Activated CD4-positive, alpha-beta T cell treated with anti-CD3 and anti-CD28 coated beads for 36 hours (primary cell): ENCODE results near the gene PLEKHA5. TPM values are rescaled to one million over a fixed set of nuclear protein-coding genes. Genes with fewer than 3 reads are reported as not detected.

Experiments used
- ATAC-seq: fragments of 200-7000 bp; cut with Tn5 transposase; one replicate; pipeline ENCODE4 v1.10.0; 2021; ENCODE audit warnings: mild to moderate bottlenecking, moderate library complexity
- CTCF ChIA-PET: fragments of 350-600 bp; sonication (Branson Sonifier 250); formaldehyde crosslinking; loops from one replicate; lab custom pipeline; 2021; ENCODE audit warnings: antibody characterized with exemption; lab: Charles Lee
- POLR2A ChIA-PET: fragments of 350-600 bp; sonication (Branson Sonifier 250); formaldehyde crosslinking; loops from one replicate; lab custom pipeline; 2021; ENCODE audit warnings: antibody characterized with exemption, inconsistent platforms; lab: Charles Lee
- DNase-seq: peaks from one replicate; pipeline ENCODE4 v3.0.0-alpha.2; 2020
- H3K27ac Mint-ChIP-seq: one replicate; pipeline ENCODE4 v1.8.0; 2021; ENCODE audit warnings: mixed read lengths
- H3K27me3 Mint-ChIP-seq: one replicate; pipeline ENCODE4 v1.8.0; 2021; ENCODE audit warnings: mixed read lengths
- H3K36me3 Mint-ChIP-seq: one replicate; pipeline ENCODE4 v1.8.0; 2021; ENCODE audit warnings: low read depth, mixed read lengths
- H3K4me1 Mint-ChIP-seq: one replicate; pipeline ENCODE4 v1.8.0; 2021; ENCODE audit warnings: mixed read lengths
- H3K4me3 Mint-ChIP-seq: one replicate; pipeline ENCODE4 v1.8.0; 2021; ENCODE audit warnings: mild to moderate bottlenecking, moderate library complexity, mixed read lengths
- H3K9me3 Mint-ChIP-seq: one replicate; pipeline ENCODE4 v1.8.0; 2021; ENCODE audit warnings: low read depth, mixed read lengths
- intact Hi-C, 2 experiments: fragments of 100-400 bp; cut with DNase I in 1 of 2; cut with micrococcal nuclease in 1 of 2; formaldehyde crosslinking; loops; one replicate each; pipeline versions ENCODE4 v1.14.2 to v1.15.1; 2022 to 2024; cut with DNase I, micrococcal nuclease
- total RNA-seq, 2 experiments: library from RNA; stranded (reverse); gene quantifications; one replicate each; pipeline ENCODE4 v1.2.3, GENCODE V29; 2021

Gene PLEKHA5
- total RNA-seq, 2 experiments from 2014 or later: 4.5 to 5.7 TPM

DNA sequence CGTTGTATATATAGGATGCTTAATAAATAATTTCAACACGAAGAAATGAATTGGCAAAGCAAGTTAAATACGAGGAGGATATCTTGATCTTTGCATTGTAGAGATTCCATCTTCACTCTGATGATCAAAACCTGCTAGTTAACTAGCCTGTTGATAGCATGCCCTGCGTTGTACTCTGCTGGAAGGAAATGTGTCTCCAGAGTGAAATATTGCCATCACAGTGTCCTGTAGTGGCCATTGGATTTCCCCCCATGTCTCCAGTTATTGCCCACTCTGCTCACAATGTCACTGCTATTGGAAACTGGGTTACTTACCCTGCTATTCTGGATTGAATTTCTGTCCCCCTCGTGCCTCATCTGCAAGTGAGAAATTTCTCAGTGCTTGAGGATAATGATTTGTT is 109.6 kb downstream of the PLEKHA5 start:
- H3K36me3 Mint-ChIP-seq: no peaks in the 10 kb centered on the region
- POLR2A ChIA-PET: no interaction called here

DNA sequence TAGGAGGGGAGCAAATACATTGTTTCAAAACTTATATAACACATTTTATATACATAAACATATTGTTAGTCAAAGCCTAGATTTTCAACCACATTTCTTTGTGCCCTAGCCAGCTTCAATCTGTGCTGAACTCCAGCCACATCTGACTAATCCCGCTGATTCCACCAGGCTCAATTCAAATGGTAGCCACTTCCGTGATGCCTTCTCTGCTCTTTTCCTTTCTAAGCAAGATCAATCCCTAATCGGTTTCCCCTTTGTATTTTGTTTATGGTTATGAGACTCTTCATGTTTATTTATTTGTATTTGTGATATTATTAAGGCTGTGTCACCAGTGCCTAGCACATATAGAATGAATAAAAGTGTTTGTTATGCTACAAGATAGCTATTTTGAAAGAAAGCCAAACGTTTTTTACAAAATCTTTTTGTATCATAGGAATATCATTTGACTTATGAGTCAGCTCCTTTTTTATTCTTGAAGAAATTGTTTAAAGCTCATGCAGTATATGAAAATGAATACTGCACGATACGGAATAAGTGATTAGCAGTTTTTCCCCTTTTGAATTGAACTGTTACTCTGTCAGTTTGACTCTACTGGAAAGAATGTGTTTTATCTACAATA is 110.2 kb downstream of the PLEKHA5 start:
- Mint-ChIP-seq H3K27me3 (no peaks in the 10 kb centered on the region), H3K9me3 (no peaks in the 10 kb centered on the region), H3K4me1 (peaks cover 10% of the 10 kb centered on the region), H3K27ac (no peak overlapping the region), H3K36me3 (no peaks in the 10 kb centered on the region), H3K4me3 (no peak overlapping the region)
- ChIA-PET CTCF (no interaction called here), POLR2A (no interaction called here)
- intact Hi-C loops: no loop called here
- DNase-seq (no peak), ATAC-seq (no peak)

More for the DNA sequence above, 109.6 kb downstream of the PLEKHA5 start:
- Mint-ChIP-seq H3K27me3 (no peaks in the 10 kb centered on the region), H3K9me3 (no peaks in the 10 kb centered on the region), H3K27ac (no peak overlapping the region), H3K4me3 (no peak overlapping the region), H3K4me1 (peaks cover 10% of the 10 kb centered on the region)
- CTCF ChIA-PET: no interaction called here
- DNase-seq (no peak), ATAC-seq (no peak)
- intact Hi-C loops: no loop called here

DNA sequence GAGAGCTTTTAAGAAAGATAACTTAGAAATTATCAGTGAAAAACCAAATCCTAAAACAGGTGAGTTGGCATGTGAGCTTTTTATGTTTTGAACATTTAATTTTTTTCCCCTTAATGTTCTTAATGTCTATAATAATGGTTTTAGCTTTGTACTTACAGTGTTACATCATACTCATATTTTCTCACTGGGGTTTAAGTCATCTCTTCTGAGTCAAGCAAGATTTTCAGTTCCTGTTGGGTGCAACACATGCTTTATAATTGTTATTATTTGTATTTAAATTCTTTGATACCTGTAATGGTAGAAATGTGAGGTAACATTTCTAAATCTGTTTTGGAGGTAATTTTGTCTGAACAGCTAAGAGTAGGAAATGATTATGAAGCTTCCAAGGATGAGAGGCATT is 113.0 kb downstream of the PLEKHA5 start:
- CTCF ChIA-PET: interaction anchor here (0.7 kb wide), 1 partner anchor 20 kb away, joined by 3 read pairs; no protein-coding TSS in a partner anchor
- no peak for ATAC-seq
- H3K27me3 Mint-ChIP-seq: no peaks in the 10 kb centered on the region
- POLR2A ChIA-PET: no interaction called here
- intact Hi-C loops: no loop called here
- H3K9me3 Mint-ChIP-seq: no peaks in the 10 kb centered on the region
- H3K4me1 Mint-ChIP-seq: peaks cover 10% of the 10 kb centered on the region
- DNase-seq: no peak
- no peaks in the 10 kb centered on the region for H3K36me3 Mint-ChIP-seq
- H3K27ac Mint-ChIP-seq: no peak overlapping the region
- H3K4me3 Mint-ChIP-seq: no peak overlapping the region

DNA sequence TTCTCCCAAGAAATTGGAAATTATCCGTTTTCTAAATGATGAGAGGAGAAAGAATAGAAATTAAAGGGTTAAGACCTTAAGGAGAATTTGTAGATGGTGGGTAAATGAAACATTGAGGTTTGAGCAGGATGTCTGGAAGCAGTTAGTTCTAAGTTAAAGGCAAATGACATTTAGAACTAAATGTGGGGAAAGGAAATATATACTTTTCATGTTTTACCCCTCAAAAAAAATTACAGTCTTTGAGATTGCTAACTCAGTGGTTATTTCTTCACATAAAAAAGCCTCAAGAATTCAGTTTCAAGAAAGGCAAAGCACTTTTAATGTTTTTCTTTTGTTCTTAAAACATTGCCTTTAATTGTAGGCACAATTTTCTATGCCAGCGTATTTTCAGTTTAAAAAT is 114.0 kb downstream of the PLEKHA5 start:
- peaks cover 8% of the 10 kb centered on the region for H3K4me1 Mint-ChIP-seq
- POLR2A ChIA-PET: no interaction called here

DNA sequence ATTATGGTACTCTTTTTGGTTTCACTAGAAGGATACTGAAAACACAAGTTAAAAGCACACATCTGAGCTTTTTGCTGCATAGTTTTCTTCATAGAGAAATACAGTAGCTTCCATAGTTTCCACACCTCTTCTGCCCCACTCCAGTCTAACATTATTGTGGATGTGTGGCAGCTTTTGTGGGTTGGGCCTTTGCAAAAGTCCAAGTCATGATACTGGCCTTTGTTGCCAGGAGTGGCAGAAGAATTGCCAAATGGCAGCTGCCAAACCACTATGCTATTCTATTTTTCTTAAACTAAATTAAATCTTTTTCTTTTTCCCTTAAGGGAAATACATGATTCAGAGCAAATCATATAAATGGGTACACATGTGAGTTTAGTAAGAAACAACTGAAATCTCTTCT is 114.8 kb downstream of the PLEKHA5 start:
- no peaks in the 10 kb centered on the region for H3K36me3 Mint-ChIP-seq
- DNase-seq (no peak), ATAC-seq (no peak)
- H3K4me3 Mint-ChIP-seq: no peak overlapping the region
- POLR2A ChIA-PET: no interaction called here
- no peaks in the 10 kb centered on the region for H3K27me3 Mint-ChIP-seq
- intact Hi-C loops: no loop called here
- no peak overlapping the region for H3K27ac Mint-ChIP-seq
- H3K4me1 Mint-ChIP-seq: peaks cover 7% of the 10 kb centered on the region
- no peaks in the 10 kb centered on the region for H3K9me3 Mint-ChIP-seq
- CTCF ChIA-PET: interaction anchor here (0.5 kb wide), 1 partner anchor 131 kb away, joined by 3 read pairs; no protein-coding TSS in a partner anchor

More for the DNA sequence above, 114.0 kb downstream of the PLEKHA5 start:
- no peaks in the 10 kb centered on the region for H3K36me3 Mint-ChIP-seq
- no peak for ATAC-seq
- H3K27me3 Mint-ChIP-seq: no peaks in the 10 kb centered on the region
- H3K9me3 Mint-ChIP-seq: no peaks in the 10 kb centered on the region
- CTCF ChIA-PET: interaction anchor here (0.5 kb wide), 1 partner anchor 132 kb away, joined by 3 read pairs; no protein-coding TSS in a partner anchor
- no peak overlapping the region for H3K27ac Mint-ChIP-seq
- no peak for DNase-seq
- intact Hi-C loops: no loop called here
- H3K4me3 Mint-ChIP-seq: no peak overlapping the region

DNA sequence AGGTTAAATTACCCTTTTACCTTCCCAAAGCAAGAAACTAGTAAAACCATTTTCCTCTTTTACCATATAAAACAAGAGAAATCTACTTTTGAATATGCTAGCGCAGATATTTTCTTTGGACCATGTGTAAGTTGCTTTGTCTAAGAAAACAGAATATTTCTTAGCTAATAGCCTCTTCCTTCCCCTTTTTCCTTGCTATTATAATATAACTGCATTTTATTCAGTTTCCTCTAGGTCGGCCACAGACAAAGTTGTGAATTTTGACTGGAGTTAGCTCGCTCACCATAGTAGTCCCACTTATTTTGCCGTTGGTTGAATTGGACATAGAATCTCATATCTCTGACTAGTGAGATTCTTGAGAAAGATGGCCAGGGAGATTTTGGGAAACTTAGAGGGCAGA is 115.6 kb downstream of the PLEKHA5 start:
- no peaks in the 10 kb centered on the region for H3K27me3 Mint-ChIP-seq
- no peaks in the 10 kb centered on the region for H3K36me3 Mint-ChIP-seq
- DNase-seq: no peak
- ChIA-PET POLR2A (no interaction called here), CTCF (no interaction called here)
- H3K4me3 Mint-ChIP-seq: no peak overlapping the region
- H3K9me3 Mint-ChIP-seq: no peaks in the 10 kb centered on the region
- H3K27ac Mint-ChIP-seq: no peak overlapping the region
- peaks cover 7% of the 10 kb centered on the region for H3K4me1 Mint-ChIP-seq
- intact Hi-C loops: no loop called here
- no peak for ATAC-seq

DNA sequence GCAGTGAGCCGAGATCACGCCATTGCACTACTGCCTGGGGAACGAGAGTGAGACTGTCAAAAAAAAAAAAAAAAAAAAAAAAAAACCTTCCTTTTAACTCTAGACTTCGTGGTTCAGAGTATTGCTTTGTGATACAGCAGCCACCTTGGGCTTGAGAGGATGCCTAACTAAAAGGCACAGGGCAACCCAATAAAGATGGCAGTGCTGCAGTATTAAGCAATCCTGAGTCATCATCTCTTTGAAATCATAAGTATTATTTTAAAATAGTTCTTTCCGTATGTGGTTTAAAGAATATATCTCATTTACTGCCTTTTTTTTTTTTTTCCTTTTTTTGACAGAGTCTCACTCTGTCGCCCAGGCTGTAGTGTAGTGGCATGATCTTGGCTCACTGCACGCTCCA is 116.1 kb downstream of the PLEKHA5 start:
- Mint-ChIP-seq H3K4me1 (peaks cover 7% of the 10 kb centered on the region), H3K27ac (no peak overlapping the region), H3K4me3 (no peak overlapping the region), H3K27me3 (no peaks in the 10 kb centered on the region), H3K9me3 (no peaks in the 10 kb centered on the region), H3K36me3 (no peaks in the 10 kb centered on the region)
- ChIA-PET CTCF (no interaction called here), POLR2A (no interaction called here)
- intact Hi-C loops: no loop called here
- DNase-seq (no peak), ATAC-seq (no peak)

DNA sequence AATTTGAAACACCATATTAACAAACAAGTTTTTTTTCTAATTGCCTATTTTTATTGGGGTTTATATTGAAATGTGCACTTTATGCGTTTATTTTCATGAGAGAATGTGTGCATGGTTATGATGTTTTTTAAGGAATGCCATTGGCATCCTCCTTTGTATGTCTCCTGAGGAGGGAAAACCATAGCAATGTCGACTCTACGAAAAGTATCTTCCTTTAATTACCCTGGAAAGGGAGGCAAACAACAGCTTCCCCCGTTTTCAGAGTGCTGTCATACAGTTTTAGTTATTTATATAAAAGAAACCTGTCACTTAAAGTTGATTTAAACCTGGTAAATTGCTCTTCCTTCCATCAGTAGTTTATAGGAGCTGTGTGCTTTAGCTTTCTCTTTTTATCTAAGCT is 117.4 kb downstream of the PLEKHA5 start:
- ChIA-PET POLR2A (no interaction called here), CTCF (interaction anchor here (1.2 kb wide), 2 partner anchors 11 to 13 kb away, joined by 3 to 6 read pairs; no protein-coding TSS in a partner anchor)
- no peaks in the 10 kb centered on the region for H3K27me3 Mint-ChIP-seq
- no peaks in the 10 kb centered on the region for H3K36me3 Mint-ChIP-seq
- no peak overlapping the region for H3K4me3 Mint-ChIP-seq
- peaks cover 7% of the 10 kb centered on the region for H3K4me1 Mint-ChIP-seq
- DNase-seq (no peak), ATAC-seq (no peak)
- intact Hi-C loops: no loop called here
- no peak overlapping the region for H3K27ac Mint-ChIP-seq
- H3K9me3 Mint-ChIP-seq: no peaks in the 10 kb centered on the region

DNA sequence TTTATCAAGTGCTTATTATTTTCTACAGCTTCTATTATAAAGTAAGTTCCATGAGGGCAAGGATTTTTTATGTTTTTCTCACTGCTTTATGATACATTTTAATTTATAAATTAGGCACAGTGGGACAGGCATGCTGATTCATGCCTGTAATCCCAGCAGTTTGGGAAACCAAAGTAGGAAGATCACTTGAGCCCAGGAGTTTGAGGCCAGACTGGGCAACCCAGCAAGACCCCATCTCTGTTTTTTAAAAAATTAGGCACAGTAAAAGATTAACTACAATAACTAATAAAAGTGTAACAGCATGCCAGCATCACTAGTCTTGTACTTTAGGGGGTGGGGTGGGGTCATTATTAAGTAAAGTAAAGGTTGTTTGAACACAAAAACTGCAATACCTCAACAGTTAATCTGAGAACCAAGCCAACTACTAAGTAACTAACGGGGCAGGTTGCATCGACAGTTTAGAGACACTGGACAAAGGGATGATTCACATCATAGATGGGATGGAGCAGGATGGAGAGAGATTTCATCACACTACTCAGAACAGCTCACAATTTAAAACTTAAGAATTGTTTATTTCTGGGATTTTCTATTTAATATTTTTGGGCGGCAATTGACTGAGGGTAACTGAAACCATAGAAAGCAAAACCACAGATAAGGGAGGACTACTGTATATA is 119.5 kb downstream of the PLEKHA5 start:
- DNase-seq (no peak), ATAC-seq (no peak)
- H3K36me3 Mint-ChIP-seq: no peaks in the 10 kb centered on the region
- H3K4me1 Mint-ChIP-seq: no peaks in the 10 kb centered on the region
- POLR2A ChIA-PET: no interaction called here
- no peaks in the 10 kb centered on the region for H3K27me3 Mint-ChIP-seq
- no peak overlapping the region for H3K27ac Mint-ChIP-seq
- H3K4me3 Mint-ChIP-seq: no peak overlapping the region
- no peaks in the 10 kb centered on the region for H3K9me3 Mint-ChIP-seq
- intact Hi-C loops: no loop called here
- CTCF ChIA-PET: interaction anchor here (0.6 to 1.6 kb wide), 2 partner anchors 63 to 67 kb away, joined by 3 read pairs; no protein-coding TSS in a partner anchor

DNA sequence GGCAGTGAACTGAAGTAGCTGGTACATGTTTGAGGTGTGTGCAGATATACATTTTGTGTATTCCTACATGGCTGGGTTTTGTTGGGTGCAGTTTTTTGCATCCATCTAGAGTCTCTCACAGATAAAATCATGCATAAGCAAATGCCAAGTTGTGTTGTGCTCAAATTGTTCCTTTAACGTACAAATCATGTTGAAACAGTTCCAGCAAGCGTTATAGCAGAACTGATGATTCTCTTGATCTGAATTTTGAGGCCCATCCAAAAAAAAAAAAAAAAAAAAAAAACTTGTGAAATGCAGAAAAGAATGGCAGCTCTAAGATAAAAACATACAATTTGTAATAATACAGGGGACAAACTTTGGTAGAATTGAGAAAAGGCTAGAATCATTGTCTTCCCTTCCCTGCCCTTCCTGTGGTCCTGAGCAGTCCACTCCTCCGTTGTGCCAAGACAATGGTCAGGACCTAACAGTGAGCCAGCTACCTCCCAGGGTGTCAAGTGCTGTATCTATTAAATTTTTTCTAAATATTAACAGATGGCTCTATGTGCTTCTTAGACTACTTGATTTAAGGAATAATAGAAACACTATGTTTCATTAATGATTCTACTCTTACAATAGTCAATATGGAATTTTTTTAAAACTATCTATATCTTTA is 122.1 kb downstream of the PLEKHA5 start:
- Mint-ChIP-seq H3K27ac (no peak overlapping the region), H3K36me3 (no peaks in the 10 kb centered on the region), H3K9me3 (no peaks in the 10 kb centered on the region), H3K4me3 (no peak overlapping the region), H3K4me1 (no peaks in the 10 kb centered on the region), H3K27me3 (no peaks in the 10 kb centered on the region)
- intact Hi-C loops: no loop called here
- CTCF ChIA-PET: no interaction called here
- ATAC-seq (no peak), DNase-seq (no peak)
- POLR2A ChIA-PET: no interaction called here

DNA sequence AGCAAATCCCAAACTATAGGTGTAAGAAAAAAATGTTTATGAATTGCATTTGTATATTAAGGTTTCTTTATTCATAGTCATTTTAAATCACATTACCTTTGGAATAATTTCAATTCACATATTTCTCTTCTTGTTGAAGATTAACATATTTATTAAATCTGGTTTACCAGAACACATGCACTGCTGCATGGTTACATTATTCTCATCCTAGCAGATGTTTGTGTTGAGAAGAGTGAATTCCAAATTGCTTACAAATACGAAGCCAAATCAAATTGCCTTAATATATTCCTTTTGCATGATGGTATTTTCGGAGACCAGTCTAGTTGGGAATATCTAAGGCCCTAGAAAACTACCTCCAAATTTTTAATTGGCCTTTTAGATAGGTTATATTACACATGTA is 130.6 kb downstream of the PLEKHA5 start:
- ChIA-PET POLR2A (no interaction called here), CTCF (interaction anchor here (1.4 kb wide), 1 partner anchor 13 kb away, joined by 6 read pairs; no protein-coding TSS in a partner anchor)
- H3K9me3 Mint-ChIP-seq: no peaks in the 10 kb centered on the region
- intact Hi-C loops: no loop called here
- no peaks in the 10 kb centered on the region for H3K4me1 Mint-ChIP-seq
- ATAC-seq: no peak
- H3K27me3 Mint-ChIP-seq: no peaks in the 10 kb centered on the region
- H3K4me3 Mint-ChIP-seq: no peak overlapping the region
- H3K27ac Mint-ChIP-seq: no peak overlapping the region
- H3K36me3 Mint-ChIP-seq: no peaks in the 10 kb centered on the region
- no peak for DNase-seq
